PC-9 (cell line): ENCODE measurements around the gene TATDN2.

Experiments used
- CTCF ChIP-seq: fragments of 200-600 bp; sonication (generic); conservative IDR thresholded peaks from 2 replicates; pipeline ENCODE4 v1.6.1; 2017; ENCODE audit warnings: mixed run types, antibody characterized with exemption, mild to moderate bottlenecking, moderate library complexity
- EZH2 ChIP-seq: fragments of 200-600 bp; sonication (generic); IDR thresholded peaks from 2 replicates; pipeline ENCODE4 v1.8.0; 2017; ENCODE audit warnings: antibody characterized with exemption, low read depth

DNA sequence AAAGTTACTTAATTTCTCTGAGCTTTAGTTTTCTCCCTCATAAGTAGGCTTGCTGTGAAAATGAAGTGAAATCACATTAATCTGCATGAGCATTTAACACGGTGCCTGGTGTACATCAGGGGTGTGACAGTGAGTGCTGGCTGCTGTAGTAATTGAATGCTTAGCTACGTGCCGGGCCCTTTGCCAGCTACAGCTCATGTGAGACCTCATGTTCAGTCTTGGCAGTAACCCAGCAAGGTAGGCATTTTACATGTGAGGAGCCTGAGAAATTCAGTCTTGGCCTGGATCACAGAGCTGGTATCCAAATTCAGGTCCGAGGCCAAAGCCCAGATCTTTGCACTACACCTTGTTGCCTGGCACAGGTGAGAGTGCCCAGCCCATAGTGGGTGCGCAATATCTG, 35.4 kb downstream of the TATDN2 start:
- TF ChIP-seq CTCF = no peak
- TF ChIP-seq EZH2 = no peak
